NCI-H1105 (cell line): ENCODE data around the gene FMOD.
"Not testable (repeated sequence)": the region's sequence is repeated elsewhere in the genome, so short reads cannot be mapped to it uniquely, and the experiment has no call there.

Source experiments
- DNase-seq: peaks from one replicate; lab custom pipeline; 2025; lab: John Stamatoyannopoulos, UW

Gene FMOD

GRCh38 chr1:203306089-203306964, 44.6 kb downstream of the FMOD start:
- DNase-seq: peak; percentile 85

GRCh38 chr1:203305809-203306088, 45.2 kb downstream of the FMOD start:
- no peak for DNase-seq

GRCh38 chr1:203304919-203305808, 45.8 kb downstream of the FMOD start, which contains the start of gene BTG2:
Gene BTG2 (plus strand): TSS chr1:203305519. CDS start chr1:203305607, 88 bp downstream.
- DNase-seq: peak; percentile 95

- no peak for DNase-seq
Observed at GRCh38 chr1:203304391-203304918, 46.5 kb downstream of the FMOD start.

GRCh38 chr1:203302894-203303293, 48.0 kb downstream of the FMOD start:
- DNase-seq: no peak

- DNase-seq: no peak
Observed at GRCh38 chr1:203302456-203302855, 48.5 kb downstream of the FMOD start.

- no peak for DNase-seq
Observed at GRCh38 chr1:203301331-203301668, 49.6 kb downstream of the FMOD start.

GRCh38 chr1:203300441-203301330, 50.2 kb downstream of the FMOD start:
- DNase-seq: no peak

- DNase-seq: not testable (repeated sequence)
Observed at GRCh38 chr1:203299719-203300429, 51.0 kb downstream of the FMOD start.

- DNase-seq: peak; percentile 37
Observed at GRCh38 chr1:203299169-203299568, 51.8 kb downstream of the FMOD start.

GRCh38 chr1:203296460-203297073, 54.4 kb downstream of the FMOD start:
- no peak for DNase-seq

GRCh38 chr1:203295796-203296195, 55.1 kb downstream of the FMOD start:
- no peak for DNase-seq

GRCh38 chr1:203291201-203292096, 59.5 kb downstream of the FMOD start:
- no peak for DNase-seq
